Left ventricle myocardium inferior (tissue), 1 donor: ENCODE results near the gene TCERG1L. TPM values are rescaled to one million over a fixed set of nuclear protein-coding genes. Genes with fewer than 3 reads are reported as not detected.

Experiments
- DNase-seq: peaks from one replicate; pipeline ENCODE4 v3.0.0-alpha.2; 2020
- H3K27ac ChIP-seq: fragments of 200-600 bp; replicated peaks from 2 replicates; pipeline ENCODE4 v1.8.0; 2021
- H3K27me3 ChIP-seq: fragments of 200-600 bp; 2 replicates; pipeline ENCODE4 v1.8.0; 2021; ENCODE audit warnings: low read depth
- H3K36me3 ChIP-seq: fragments of 200-600 bp; 2 replicates; pipeline ENCODE4 v1.8.0; 2021
- H3K4me1 ChIP-seq: fragments of 200-600 bp; 2 replicates; pipeline ENCODE4 v1.8.0; 2021
- H3K4me3 ChIP-seq: fragments of 200-600 bp; 2 replicates; pipeline ENCODE4 v1.8.0; 2021; ENCODE audit warnings: mild to moderate bottlenecking, moderate library complexity
- H3K9me3 ChIP-seq: fragments of 200-600 bp; replicated peaks from 2 replicates; pipeline ENCODE4 v1.8.0; 2021
- intact Hi-C: fragments of 100-400 bp; cut with micrococcal nuclease; formaldehyde crosslinking; loops from one replicate; pipeline ENCODE4 v1.11.0; 2022
- total RNA-seq: library from RNA; stranded (reverse); fragmentation: NEBNext Ultra II Directional; extraction: Animal tissue kit (Norgen Biotek cat#: 25700); gene quantifications from one replicate; pipeline ENCODE4 v1.2.1, GENCODE V29; 2021
- TF ChIP-seq, protein P1 (sequence below): fragments of 200-600 bp; IDR thresholded peaks from 2 replicates; pipeline ENCODE4 v1.8.0; 2021; ENCODE audit warnings: antibody characterized with exemption, mild to moderate bottlenecking, borderline replicate concordance
- donor health status: DM: no; HTN: yes; CAD: no; lungs with severe emphysema.

TCERG1L gene
- total RNA-seq, 1 donor from 2014 or later = not detected

DNA sequence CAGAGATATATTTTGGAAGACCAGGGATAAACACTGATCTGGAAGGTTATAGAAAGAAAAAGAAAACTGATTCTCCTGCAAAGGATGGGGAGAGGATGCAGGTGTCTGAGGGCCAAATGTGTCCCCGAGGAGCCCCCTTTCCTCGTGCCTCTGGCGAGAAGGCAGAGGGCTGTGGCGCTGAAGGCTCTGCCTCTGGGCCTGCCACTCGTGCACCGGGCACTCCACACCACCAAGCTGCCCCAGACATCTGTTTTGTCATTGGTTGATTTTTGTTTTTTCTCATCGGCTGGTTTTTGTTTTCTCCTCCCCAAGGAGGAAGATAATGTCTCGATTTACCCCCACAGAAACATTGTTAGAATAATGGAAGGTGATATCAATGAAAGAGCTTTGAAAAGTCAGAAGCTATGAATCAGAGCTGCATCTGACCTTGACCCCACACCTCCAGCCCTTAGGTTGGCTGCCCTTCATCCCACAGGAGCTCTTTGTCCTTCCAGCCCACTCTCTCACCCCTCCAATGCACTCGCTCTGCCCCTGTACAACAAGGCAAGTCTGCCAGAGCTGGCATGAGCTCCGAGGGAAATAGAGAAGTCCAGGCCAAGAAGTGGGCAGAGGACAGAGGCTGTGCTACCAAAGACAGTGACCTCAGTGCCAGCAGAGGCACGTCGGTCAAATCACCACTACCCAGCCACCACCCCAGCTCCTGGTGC is 124.8 kb downstream of the TCERG1L start:
- TF ChIP-seq, protein P1, sequence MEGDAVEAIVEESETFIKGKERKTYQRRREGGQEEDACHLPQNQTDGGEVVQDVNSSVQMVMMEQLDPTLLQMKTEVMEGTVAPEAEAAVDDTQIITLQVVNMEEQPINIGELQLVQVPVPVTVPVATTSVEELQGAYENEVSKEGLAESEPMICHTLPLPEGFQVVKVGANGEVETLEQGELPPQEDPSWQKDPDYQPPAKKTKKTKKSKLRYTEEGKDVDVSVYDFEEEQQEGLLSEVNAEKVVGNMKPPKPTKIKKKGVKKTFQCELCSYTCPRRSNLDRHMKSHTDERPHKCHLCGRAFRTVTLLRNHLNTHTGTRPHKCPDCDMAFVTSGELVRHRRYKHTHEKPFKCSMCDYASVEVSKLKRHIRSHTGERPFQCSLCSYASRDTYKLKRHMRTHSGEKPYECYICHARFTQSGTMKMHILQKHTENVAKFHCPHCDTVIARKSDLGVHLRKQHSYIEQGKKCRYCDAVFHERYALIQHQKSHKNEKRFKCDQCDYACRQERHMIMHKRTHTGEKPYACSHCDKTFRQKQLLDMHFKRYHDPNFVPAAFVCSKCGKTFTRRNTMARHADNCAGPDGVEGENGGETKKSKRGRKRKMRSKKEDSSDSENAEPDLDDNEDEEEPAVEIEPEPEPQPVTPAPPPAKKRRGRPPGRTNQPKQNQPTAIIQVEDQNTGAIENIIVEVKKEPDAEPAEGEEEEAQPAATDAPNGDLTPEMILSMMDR = no peak
- no peak overlapping the region for H3K4me3 ChIP-seq
- no peaks in the 10 kb centered on the region for H3K36me3 ChIP-seq
- intact Hi-C loops = no loop called here
- no peak overlapping the region for H3K27ac ChIP-seq
- no peak for DNase-seq
- no peaks in the 10 kb centered on the region for H3K4me1 ChIP-seq
- peaks cover 56% of the 10 kb centered on the region for H3K27me3 ChIP-seq
- peaks cover 7% of the 10 kb centered on the region for H3K9me3 ChIP-seq

DNA sequence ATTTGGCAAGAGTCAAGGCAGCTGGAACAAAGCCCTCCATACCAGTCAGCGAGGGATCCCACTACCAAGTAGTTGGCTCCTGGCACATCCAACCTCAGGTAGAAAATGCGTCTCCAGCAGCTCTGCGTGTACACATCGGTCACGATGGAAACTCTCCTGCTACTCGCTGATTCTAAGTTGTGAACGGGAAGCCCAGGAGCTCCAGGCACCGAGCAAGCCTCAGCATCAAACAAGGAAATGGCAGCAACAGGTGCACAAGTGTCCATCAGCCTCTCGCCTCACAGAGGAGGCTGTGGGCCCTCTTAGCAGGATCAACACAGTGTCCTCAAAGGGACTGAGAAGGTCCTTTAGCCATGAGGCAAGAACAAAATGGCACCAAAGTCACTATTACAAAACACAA is 127.0 kb downstream of the TCERG1L start:
- intact Hi-C loops = no loop called here
- no peak for DNase-seq

DNA sequence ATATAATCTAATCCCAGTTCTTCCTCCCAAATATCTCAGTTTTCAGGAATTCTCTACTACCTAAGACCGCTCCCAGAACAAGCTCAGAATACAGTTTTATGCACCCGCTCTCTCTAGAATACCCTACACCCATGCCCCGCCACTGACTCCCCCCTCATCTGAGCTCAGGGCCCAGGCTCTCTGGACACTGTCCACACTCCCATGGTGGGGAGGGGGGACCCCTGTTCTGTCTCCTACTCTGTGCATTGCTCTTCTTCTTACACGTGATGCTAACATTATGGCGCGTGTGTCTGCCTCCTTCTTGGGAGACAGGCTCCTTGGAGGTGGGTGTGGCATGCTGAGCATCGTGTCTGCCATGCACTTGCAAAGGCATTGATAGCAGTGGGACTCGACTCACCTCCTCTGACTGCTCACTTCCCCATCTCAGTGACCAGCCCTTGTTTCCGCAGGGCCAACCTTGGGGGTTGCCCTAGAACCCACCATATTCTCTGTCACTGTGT is 127.9 kb downstream of the TCERG1L start:
- TF ChIP-seq, protein P1 = no peak
- intact Hi-C loops = no loop called here
- Histone ChIP-seq H3K4me1 (no peaks in the 10 kb centered on the region), H3K9me3 (no peaks in the 10 kb centered on the region), H3K36me3 (no peaks in the 10 kb centered on the region), H3K27ac (no peak overlapping the region), H3K27me3 (peaks cover 78% of the 10 kb centered on the region), H3K4me3 (no peak overlapping the region)
- no peak for DNase-seq

More for the DNA sequence above, 127.0 kb downstream of the TCERG1L start:
- Histone ChIP-seq H3K27me3 (peaks cover 76% of the 10 kb centered on the region), H3K4me3 (no peak overlapping the region), H3K4me1 (no peaks in the 10 kb centered on the region), H3K36me3 (no peaks in the 10 kb centered on the region), H3K9me3 (no peaks in the 10 kb centered on the region), H3K27ac (no peak overlapping the region)
- TF ChIP-seq, protein P1 = no peak

DNA sequence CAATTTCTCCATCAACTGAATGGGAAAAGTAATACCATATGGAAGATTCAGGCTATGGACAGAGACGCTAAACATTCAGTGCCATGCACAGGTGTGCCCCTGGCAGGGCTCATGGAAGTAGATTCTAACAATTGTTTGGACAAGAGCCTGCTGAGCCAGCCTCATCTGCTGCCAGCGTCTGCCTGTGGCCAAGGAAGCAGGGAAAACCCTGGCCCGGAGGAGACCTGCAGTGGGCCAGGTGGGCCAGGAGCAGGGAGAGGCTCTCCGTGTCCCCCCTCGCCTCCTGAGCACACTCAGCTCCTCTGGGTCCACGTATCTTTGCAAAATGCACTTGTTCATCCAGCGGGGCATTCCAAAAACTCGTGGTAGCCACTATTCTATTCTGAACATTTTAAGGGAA is 130.1 kb downstream of the TCERG1L start:
- H3K9me3 ChIP-seq = no peaks in the 10 kb centered on the region
- intact Hi-C loops = no loop called here
- H3K4me3 ChIP-seq = no peak overlapping the region
- H3K27me3 ChIP-seq = peaks cover 74% of the 10 kb centered on the region
- H3K27ac ChIP-seq = no peak overlapping the region
- TF ChIP-seq, protein P1 = no peak
- no peak for DNase-seq
- H3K36me3 ChIP-seq = no peaks in the 10 kb centered on the region
- H3K4me1 ChIP-seq = no peaks in the 10 kb centered on the region

DNA sequence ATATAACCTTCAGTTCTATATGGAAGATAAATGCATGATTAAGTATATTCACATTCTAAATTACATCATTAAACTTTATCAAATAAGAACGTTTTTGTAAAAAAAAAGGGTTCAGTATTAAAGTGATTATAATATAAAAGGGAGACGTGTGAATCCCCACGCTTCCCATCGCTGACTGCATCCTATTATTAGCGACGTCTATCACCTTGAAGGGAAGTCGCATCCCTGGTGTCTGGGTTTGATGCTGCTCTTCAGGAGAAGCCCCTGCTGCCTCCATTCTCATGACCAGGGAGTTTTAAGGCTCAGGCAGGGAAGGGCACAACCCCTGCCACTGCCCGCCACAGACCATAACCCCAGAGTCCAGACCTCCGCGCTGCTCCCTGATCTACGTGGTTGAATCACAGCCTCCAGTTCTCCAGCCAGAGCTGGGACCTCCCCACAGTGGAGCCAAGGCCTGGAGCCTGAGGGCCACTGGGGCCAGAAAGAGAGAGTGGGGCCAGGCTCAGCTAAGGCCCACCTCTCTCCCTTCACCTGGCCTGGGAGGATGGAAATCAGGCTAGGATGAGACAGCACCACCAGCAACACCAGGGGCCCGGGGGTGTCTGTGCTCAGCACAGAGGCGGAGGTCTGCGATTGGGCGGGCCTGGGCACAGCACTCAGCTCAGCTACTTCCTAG is 130.6 kb downstream of the TCERG1L start:
- H3K9me3 ChIP-seq = no peaks in the 10 kb centered on the region
- no peak overlapping the region for H3K4me3 ChIP-seq
- DNase-seq = no peak
- H3K27ac ChIP-seq = no peak overlapping the region
- H3K4me1 ChIP-seq = no peaks in the 10 kb centered on the region
- H3K27me3 ChIP-seq = peaks cover 73% of the 10 kb centered on the region
- intact Hi-C loops = no loop called here
- TF ChIP-seq, protein P1 = no peak
- no peaks in the 10 kb centered on the region for H3K36me3 ChIP-seq
